Astrocyte (in vitro differentiated cells and primary cell): ENCODE measurements around the gene SCT. TPM values are rescaled to one million over a fixed set of nuclear protein-coding genes. Genes with fewer than 3 reads are reported as not detected.
"Not testable (repeated sequence)": the region's sequence is repeated elsewhere in the genome, so short reads cannot be mapped to it uniquely, and the experiment has no call there.

ENCODE experiments used
- DNase-seq: peaks from one replicate; pipeline ENCODE4 v3.0.0-alpha.2; 2010; ENCODE audit warnings: low read depth
- FAIRE-seq: peaks from 2 replicates; lab custom pipeline; 2011; peaks lifted over from hg19 to GRCh38; lab: Jason Lieb, UNC
- H2AFZ ChIP-seq: 2 replicates; pipeline ENCODE4 v1.6.0; 2012; ENCODE audit warnings: low read depth, low read length, inconsistent platforms
- H3K27ac ChIP-seq: 2 replicates; pipeline ENCODE4 v1.5.1; 2011; ENCODE audit warnings: low read depth, low read length, inconsistent platforms
- H3K27me3 ChIP-seq: 2 replicates; pipeline ENCODE4 v1.6.0; 2011; ENCODE audit warnings: low read length, inconsistent platforms; ENCODE audit not compliant: insufficient read depth
- H3K36me3 ChIP-seq: 2 replicates; pipeline ENCODE4 v1.5.1; 2011; ENCODE audit warnings: low read length, inconsistent platforms; ENCODE audit not compliant: insufficient read depth
- H3K4me1 ChIP-seq: 2 replicates; pipeline ENCODE4 v1.5.1; 2011; ENCODE audit warnings: low read length, inconsistent platforms; ENCODE audit not compliant: insufficient read depth
- H3K4me2 ChIP-seq: 2 replicates; pipeline ENCODE4 v1.6.0; 2012; ENCODE audit warnings: low read length, inconsistent platforms
- H3K4me3 ChIP-seq: 2 replicates; pipeline ENCODE4 v1.5.1; 2011; ENCODE audit warnings: low read depth, mild to moderate bottlenecking, low read length, inconsistent platforms; ENCODE audit not compliant: insufficient read depth
- H3K79me2 ChIP-seq: 2 replicates; pipeline ENCODE4 v1.6.0; 2012; ENCODE audit warnings: mild to moderate bottlenecking, low read length, inconsistent platforms; ENCODE audit not compliant: insufficient read depth
- H3K9ac ChIP-seq: 2 replicates; pipeline ENCODE4 v1.6.0; 2012; ENCODE audit warnings: mild to moderate bottlenecking, low read length, inconsistent platforms
- H3K9me3 ChIP-seq: 2 replicates; pipeline ENCODE4 v1.5.1; 2012; ENCODE audit warnings: low read depth, mild to moderate bottlenecking, low read length, inconsistent platforms; ENCODE audit not compliant: insufficient read depth
- H4K20me1 ChIP-seq: 2 replicates; pipeline ENCODE4 v1.6.0; 2012; ENCODE audit warnings: low read length, inconsistent platforms; ENCODE audit not compliant: insufficient read depth
- H3K27ac Mint-ChIP-seq: one replicate; pipeline ENCODE4 v1.8.0; 2021; ENCODE audit warnings: mild to moderate bottlenecking, mixed read lengths; ENCODE audit not compliant: unreplicated experiment
- H3K27me3 Mint-ChIP-seq: one replicate; pipeline ENCODE4 v1.8.0; 2021; ENCODE audit warnings: low read depth, mixed read lengths; ENCODE audit not compliant: unreplicated experiment
- H3K36me3 Mint-ChIP-seq: one replicate; pipeline ENCODE4 v1.8.0; 2021; ENCODE audit warnings: low read depth, mixed read lengths; ENCODE audit not compliant: unreplicated experiment
- H3K4me1 Mint-ChIP-seq: one replicate; pipeline ENCODE4 v1.8.0; 2021; ENCODE audit warnings: low read depth, mixed read lengths; ENCODE audit not compliant: unreplicated experiment
- H3K4me3 Mint-ChIP-seq: one replicate; pipeline ENCODE4 v1.8.0; 2021; ENCODE audit warnings: mild to moderate bottlenecking, moderate library complexity, mixed read lengths; ENCODE audit not compliant: unreplicated experiment
- H3K9me3 Mint-ChIP-seq: one replicate; pipeline ENCODE4 v1.8.0; 2021; ENCODE audit warnings: mild to moderate bottlenecking, mixed read lengths; ENCODE audit not compliant: unreplicated experiment
- CTCF ChIP-seq: IDR thresholded peaks from 2 replicates; pipeline ENCODE4 v1.5.1; 2011; ENCODE audit warnings: low read depth, mild to moderate bottlenecking, inconsistent platforms, low read length, moderate library complexity; ENCODE audit not compliant: insufficient read depth
- EZH2 ChIP-seq: IDR thresholded peaks from 2 replicates; pipeline ENCODE4 v1.6.1; 2012; ENCODE audit warnings: mild to moderate bottlenecking, low read length, inconsistent platforms; ENCODE audit not compliant: insufficient read depth
- total RNA-seq: library from RNA; stranded (reverse); gene quantifications from 2 replicates; pipeline ENCODE4 v1.2.1, GENCODE V29; 2021

The SCT gene
- total RNA-seq, 1 donor from 2014 or later = 2.0 TPM

DNA sequence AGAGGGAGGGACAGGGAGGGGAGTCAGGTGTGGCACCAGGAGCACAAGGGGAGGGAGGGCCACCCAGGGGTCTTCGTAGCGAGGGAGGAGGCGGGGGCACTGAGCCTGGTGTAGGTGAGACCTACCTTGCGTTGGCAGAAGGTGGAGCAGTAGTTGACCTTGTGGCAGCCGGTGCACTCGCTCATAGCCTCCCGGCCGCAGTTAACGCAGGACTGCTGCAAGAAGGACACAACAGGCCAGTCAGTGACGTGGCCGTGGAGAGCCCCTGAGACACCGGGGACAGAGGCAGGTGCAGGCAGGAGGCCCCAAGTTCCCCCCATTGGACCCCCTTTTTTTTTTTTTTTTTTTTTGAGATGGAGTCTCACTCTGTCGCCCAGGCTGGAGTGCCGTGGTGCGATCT lies 26.9 kb upstream of the SCT start:
- TF ChIP-seq CTCF (no peak), EZH2 (no peak)
- H3K4me1 Mint-ChIP-seq = no peaks in the 10 kb centered on the region
- Histone ChIP-seq H3K27me3 (no peaks in the 10 kb centered on the region), H3K4me3 (no peak overlapping the region), H3K4me1 (no peaks in the 10 kb centered on the region), H3K9ac (no peak overlapping the region), H2AFZ (no peak overlapping the region), H3K27ac (no peak overlapping the region), H3K79me2 (no peaks in the 10 kb centered on the region), H3K4me2 (no peak overlapping the region), H4K20me1 (no peaks in the 10 kb centered on the region), H3K9me3 (no peaks in the 10 kb centered on the region), H3K36me3 (peaks cover 5% of the 10 kb centered on the region)
- no peak overlapping the region for H3K4me3 Mint-ChIP-seq
- no peak for DNase-seq
- no peak for FAIRE-seq
- no peaks in the 10 kb centered on the region for H3K27me3 Mint-ChIP-seq
- H3K9me3 Mint-ChIP-seq = no peaks in the 10 kb centered on the region
- H3K27ac Mint-ChIP-seq = no peak overlapping the region
- H3K36me3 Mint-ChIP-seq = peaks cover 16% of the 10 kb centered on the region

DNA sequence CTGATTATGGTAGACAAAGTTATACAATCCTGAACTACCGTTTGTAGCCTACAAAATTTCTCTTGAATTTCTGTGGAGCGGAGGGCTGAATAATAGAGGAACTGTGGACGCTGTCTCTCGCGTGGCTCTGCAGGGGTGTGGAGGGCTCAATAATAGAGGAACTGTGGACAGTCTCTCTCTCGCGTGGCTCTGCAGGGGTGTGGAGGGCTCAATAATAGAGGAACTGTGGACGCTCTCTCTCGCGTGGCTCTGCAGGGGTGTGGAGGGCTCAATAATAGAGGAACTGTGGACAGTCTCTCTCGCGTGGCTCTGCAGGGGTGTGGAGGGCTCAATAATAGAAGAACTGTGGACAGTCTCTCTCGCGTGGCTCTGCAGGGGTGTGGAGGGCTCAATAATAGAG lies 26.2 kb upstream of the SCT start:
- not testable (repeated sequence) for FAIRE-seq, H4K20me1 ChIP-seq, H3K4me3 Mint-ChIP-seq, H3K4me3 ChIP-seq, H3K27me3 Mint-ChIP-seq, H3K79me2 ChIP-seq, H3K9me3 Mint-ChIP-seq, DNase-seq, H2AFZ ChIP-seq, H3K27me3 ChIP-seq, H3K9me3 ChIP-seq, H3K27ac Mint-ChIP-seq, H3K9ac ChIP-seq, H3K4me1 Mint-ChIP-seq, H3K4me1 ChIP-seq, H3K36me3 ChIP-seq, H3K27ac ChIP-seq, H3K4me2 ChIP-seq
- peaks cover 17% of the 10 kb centered on the region for H3K36me3 Mint-ChIP-seq

DNA sequence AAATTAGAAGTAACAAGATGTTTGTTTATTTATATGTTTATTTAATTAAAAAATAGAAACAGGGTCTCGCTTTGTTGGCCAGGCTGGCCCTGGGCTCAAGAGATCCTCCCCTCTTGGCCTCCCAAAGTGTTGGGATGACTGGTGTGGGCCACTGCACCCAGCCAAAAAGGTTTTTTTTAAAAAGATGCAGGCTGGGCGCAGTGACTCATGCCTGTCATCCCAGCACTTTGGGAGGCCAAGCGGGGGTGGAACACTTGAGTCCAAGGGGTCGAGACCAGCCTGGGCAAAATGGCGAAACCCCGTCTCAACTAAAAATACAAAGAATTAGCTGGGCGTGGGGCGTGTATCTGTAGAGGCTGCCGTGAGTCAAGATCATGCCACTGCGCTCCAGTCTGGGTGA lies 23.5 kb upstream of the SCT start:
- Mint-ChIP-seq H3K4me3 (no peak overlapping the region), H3K36me3 (peaks cover 13% of the 10 kb centered on the region), H3K4me1 (no peaks in the 10 kb centered on the region), H3K27ac (no peak overlapping the region), H3K27me3 (no peaks in the 10 kb centered on the region), H3K9me3 (no peaks in the 10 kb centered on the region)
- H3K4me2 ChIP-seq = no peak overlapping the region
- H3K79me2 ChIP-seq = no peaks in the 10 kb centered on the region
- no peak overlapping the region for H3K4me3 ChIP-seq
- H3K36me3 ChIP-seq = peaks cover 5% of the 10 kb centered on the region
- no peak overlapping the region for H3K27ac ChIP-seq
- H2AFZ ChIP-seq = no peak overlapping the region
- TF ChIP-seq CTCF = no peak
- TF ChIP-seq EZH2 = no peak
- H3K27me3 ChIP-seq = no peaks in the 10 kb centered on the region
- DNase-seq = no peak
- no peaks in the 10 kb centered on the region for H4K20me1 ChIP-seq
- H3K9me3 ChIP-seq = no peaks in the 10 kb centered on the region
- H3K4me1 ChIP-seq = no peaks in the 10 kb centered on the region
- no peak for FAIRE-seq
- no peak overlapping the region for H3K9ac ChIP-seq

- H2AFZ ChIP-seq, H3K27me3 Mint-ChIP-seq, H4K20me1 ChIP-seq, FAIRE-seq, H3K27me3 ChIP-seq, H3K9ac ChIP-seq, H3K79me2 ChIP-seq, H3K4me1 Mint-ChIP-seq, H3K9me3 ChIP-seq, H3K4me1 ChIP-seq, H3K4me3 ChIP-seq, H3K36me3 ChIP-seq, DNase-seq, H3K27ac ChIP-seq, H3K36me3 Mint-ChIP-seq, H3K4me2 ChIP-seq, H3K9me3 Mint-ChIP-seq, H3K27ac Mint-ChIP-seq, H3K4me3 Mint-ChIP-seq: not testable (repeated sequence)
These were observed 20.7 kb upstream of the SCT start for GRCh38 chr11:647672-648158.
